ENCODE measurements around the gene SCARF2. TPM values are rescaled to one million over a fixed set of nuclear protein-coding genes. Genes with fewer than 3 reads are reported as not detected.

Gene SCARF2
- total RNA-seq, 1 experiment from 2014 or later = 2.7 TPM

GRCh38 chr22:20441631-20442484, 4.2 kb upstream of the SCARF2 start:
- H3K27ac ChIP-seq (ENCODE audit: low read length) = no peak overlapping the region
- H3K79me2 ChIP-seq (ENCODE audit: low read length) = no peaks in the 10 kb centered on the region
- no peaks in the 10 kb centered on the region for H3F3A ChIP-seq (ENCODE audit: low read length, unreplicated experiment)
- ATAC-seq (no peak), DNase-seq (no peak)
- no peak overlapping the region for H3K9ac ChIP-seq (ENCODE audit: low read length)
- BruUV-seq (replicated peaks) = no TSS peak
- TF ChIP-seq EZH2 (IDR thresholded peaks at IDR 0.05; ENCODE audit: low read length, unreplicated experiment) = no peak
- TF ChIP-seq EZH2phosphoT487 (IDR thresholded peaks at IDR 0.05; ENCODE audit: borderline replicate concordance, low read length) = no peak
- TF ChIP-seq CTCF (conservative IDR thresholded peaks at IDR 0.05; ENCODE audit: low read depth, low read length) = no peak
- no peaks in the 10 kb centered on the region for H3K9me3 ChIP-seq (ENCODE audit: low read length)
- no peaks in the 10 kb centered on the region for H3K36me3 ChIP-seq (ENCODE audit: low read depth, low read length)
- H3K9me2 ChIP-seq (replicated peaks; ENCODE audit: low read length) = no peaks in the 10 kb centered on the region
- H4K20me1 ChIP-seq (ENCODE audit: low read length) = no peaks in the 10 kb centered on the region
- no peak overlapping the region for H3K4me2 ChIP-seq (ENCODE audit: low read length)
- intact Hi-C loops (cut with micrococcal nuclease) = no loop called here
- H2AFZ ChIP-seq (ENCODE audit: low read length) = no peak overlapping the region
- POLR2A ChIA-PET (ENCODE audit: unreplicated experiment) = no interaction called here
- CTCF ChIA-PET = no interaction called here
- H3K4me3 ChIP-seq (ENCODE audit: low read length) = no peak overlapping the region
- 0 out of 2 replicates have a peak, but pooled peaks cover under 1% of the 10 kb centered on the region for H3K27me3 ChIP-seq (ENCODE audit: low read length)
- 0 out of 2 replicates have a peak, but pooled peaks cover 4% of the 10 kb centered on the region for H3K4me1 ChIP-seq (ENCODE audit: insufficient read depth, low read length)

- CTCF ChIA-PET = no interaction called here
Observed at GRCh38 chr22:20440637-20441591, 3.3 kb upstream of the SCARF2 start.

More at GRCh38 chr22:20440637-20441591, 3.3 kb upstream of the SCARF2 start:
- intact Hi-C loops (cut with micrococcal nuclease) = no loop called here
- TF ChIP-seq EZH2 (IDR thresholded peaks at IDR 0.05; ENCODE audit: low read length, unreplicated experiment) = no peak
- no peak for TF ChIP-seq CTCF (conservative IDR thresholded peaks at IDR 0.05; ENCODE audit: low read depth, low read length)
- TF ChIP-seq EZH2phosphoT487 (IDR thresholded peaks at IDR 0.05; ENCODE audit: borderline replicate concordance, low read length) = no peak
- Histone ChIP-seq H3K4me1 (ENCODE audit: insufficient read depth, low read length) (0 out of 2 replicates have a peak, but pooled peaks cover 4% of the 10 kb centered on the region), H3K4me3 (ENCODE audit: low read length) (no peak overlapping the region), H3K9ac (ENCODE audit: low read length) (no peak overlapping the region), H3K27ac (ENCODE audit: low read length) (no peak overlapping the region), H3K27me3 (ENCODE audit: low read length) (peaks cover 4% of the 10 kb centered on the region; the same call in 1 of the 2 replicates), H2AFZ (ENCODE audit: low read length) (no peak overlapping the region), H4K20me1 (ENCODE audit: low read length) (no peaks in the 10 kb centered on the region), H3K79me2 (ENCODE audit: low read length) (no peaks in the 10 kb centered on the region), H3K9me3 (ENCODE audit: low read length) (no peaks in the 10 kb centered on the region), H3F3A (ENCODE audit: low read length, unreplicated experiment) (no peaks in the 10 kb centered on the region), H3K4me2 (ENCODE audit: low read length) (no peak overlapping the region), H3K36me3 (ENCODE audit: low read depth, low read length) (no peaks in the 10 kb centered on the region), H3K9me2 (replicated peaks; ENCODE audit: low read length) (no peaks in the 10 kb centered on the region)
- POLR2A ChIA-PET (ENCODE audit: unreplicated experiment) = no interaction called here
- no peak for ATAC-seq
- DNase-seq = no peak
- no TSS peak for BruUV-seq (replicated peaks)

All from PC-3 (cell line).